Adrenal gland (tissue), 12 donors: ENCODE results near the gene CKAP4. TPM values are rescaled to one million over a fixed set of nuclear protein-coding genes. Genes with fewer than 3 reads are reported as not detected.

Experiments
- DNase-seq, 7 donors: peaks; one replicate each; pipeline ENCODE4 v3.0.0-alpha.2; 2019 to 2020
- H3K27ac ChIP-seq, 5 donors: fragments of 200-600 bp; sonication (generic) in 4 of 5; 1 replicate in 3 of 5; 2 replicates in 2 of 5; pipeline versions ENCODE4 v1.5.1 to v1.8.0; 2016 to 2020; ENCODE audit warnings: mild to moderate bottlenecking in 1 of 5
- H3K27me3 ChIP-seq: fragments of 200-600 bp; 2 replicates; pipeline ENCODE4 v1.8.0; 2021
- H3K36me3 ChIP-seq, 2 donors: fragments of 200-600 bp; replicated peaks in 1 of 2; 1 replicate in 1 of 2; 2 replicates in 1 of 2; pipeline versions ENCODE4 v1.5.1 to v1.8.0; 2018 to 2022
- H3K4me1 ChIP-seq, 2 donors: fragments of 200-600 bp; replicated peaks in 1 of 2; 1 replicate in 1 of 2; 2 replicates in 1 of 2; pipeline versions ENCODE4 v1.5.1 to v1.8.0; 2018 to 2021
- H3K4me3 ChIP-seq, 4 donors: fragments of 200-600 bp; sonication (generic) in 3 of 4; one replicate each; pipeline ENCODE4 v1.5.1; 2016 to 2018
- H3K9me3 ChIP-seq, 3 donors: fragments of 200-600 bp; sonication (generic) in 1 of 3; replicated peaks in 1 of 3; 1 replicate in 2 of 3; 2 replicates in 1 of 3; pipeline versions ENCODE4 v1.5.1 to v1.8.0; 2016 to 2021
- POLR2A ChIP-seq, 2 donors: fragments of 450-650 bp; IDR thresholded peaks; one replicate each; pipeline ENCODE4 v1.6.1; 2017; ENCODE audit warnings: antibody characterized with exemption in 2 of 2, mild to moderate bottlenecking in 2 of 2, moderate library complexity in 1 of 2
- WGBS, 4 donors: extraction: QIAGEN DNeasy Blood & Tissue Kit in 2 of 4; methylation state at CpG; one replicate each; pipeline versions ENCODE4 v1.1.5 to v1.1.7; 2013 to 2017; 5-methylcytosine and 5-hydroxymethylcytosine counted together
- intact Hi-C, 2 donors: fragments of 100-400 bp; cut with DNase I; formaldehyde crosslinking; loops; one replicate each; pipeline versions ENCODE4 v1.14.1 to v1.15.0; 2022 to 2023
- polyA plus RNA-seq, 3 donors: library from polyadenylated mRNA; stranded (reverse); fragments of 200-250 nt in 2 of 3; fragments of 350-450 nt in 1 of 3; fragmentation: Illumina TruSeq in 1 of 3; extraction: RNeasy Lipid Tissue Mini Kit (QIAGEN cat#74804) in 1 of 3; gene quantifications; one replicate each; pipeline ENCODE4 v1.2.3, GENCODE V29; 2013 to 2014
- total RNA-seq, 9 donors: library from RNA; depleted of rRNA in 4 of 9; stranded (reverse); fragments of >200 nt in 4 of 9; fragments of 120-200 nt in 1 of 9; fragmentation: NEBNext Ultra II Directional in 1 of 9; extraction: Animal tissue kit (Norgen Biotek cat#: 25700) in 1 of 9; gene quantifications; one replicate each; pipeline versions ENCODE4 v1.1.0 to v1.2.4, GENCODE V29; 2013 to 2023
- TF ChIP-seq, protein P1 (sequence below), 6 experiments: fragments of 450-650 bp in 4 of 6; fragments of 200-600 bp in 2 of 6; sonication (generic) in 1 of 6; IDR thresholded peaks; 1 replicate in 5 of 6; 2 replicates in 1 of 6; pipeline versions ENCODE4 v1.5.1 to v1.8.0; 2016 to 2021; ENCODE audit warnings: antibody characterized with exemption in 6 of 6, mild to moderate bottlenecking in 2 of 6, moderate library complexity in 1 of 6
- donor health status: healthy with polysubstance abuse.
- donor health status: Bipolar disorder and iron deficiency.
- donor health status: DM: yes; HTN: yes; CAD: no.
- donor health status: DM: no; HTN: no; CAD: no.
- donor health status: DM: no; HTN: no; CAD: no.
- donor health status: DM: yes; HTN: yes; CAD: no.

The CKAP4 gene
- total and polyA plus RNA-seq, 12 donors: 11.0 to 101 (median 84.7) TPM

- TF ChIP-seq POLR2A (IDR thresholded peaks at IDR 0.05): no peak
- TF ChIP-seq, protein P1, sequence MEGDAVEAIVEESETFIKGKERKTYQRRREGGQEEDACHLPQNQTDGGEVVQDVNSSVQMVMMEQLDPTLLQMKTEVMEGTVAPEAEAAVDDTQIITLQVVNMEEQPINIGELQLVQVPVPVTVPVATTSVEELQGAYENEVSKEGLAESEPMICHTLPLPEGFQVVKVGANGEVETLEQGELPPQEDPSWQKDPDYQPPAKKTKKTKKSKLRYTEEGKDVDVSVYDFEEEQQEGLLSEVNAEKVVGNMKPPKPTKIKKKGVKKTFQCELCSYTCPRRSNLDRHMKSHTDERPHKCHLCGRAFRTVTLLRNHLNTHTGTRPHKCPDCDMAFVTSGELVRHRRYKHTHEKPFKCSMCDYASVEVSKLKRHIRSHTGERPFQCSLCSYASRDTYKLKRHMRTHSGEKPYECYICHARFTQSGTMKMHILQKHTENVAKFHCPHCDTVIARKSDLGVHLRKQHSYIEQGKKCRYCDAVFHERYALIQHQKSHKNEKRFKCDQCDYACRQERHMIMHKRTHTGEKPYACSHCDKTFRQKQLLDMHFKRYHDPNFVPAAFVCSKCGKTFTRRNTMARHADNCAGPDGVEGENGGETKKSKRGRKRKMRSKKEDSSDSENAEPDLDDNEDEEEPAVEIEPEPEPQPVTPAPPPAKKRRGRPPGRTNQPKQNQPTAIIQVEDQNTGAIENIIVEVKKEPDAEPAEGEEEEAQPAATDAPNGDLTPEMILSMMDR (IDR thresholded peaks at IDR 0.05): no peak
- DNase-seq: no peak
- Histone ChIP-seq H3K36me3 (no peaks in the 10 kb centered on the region), H3K4me3 (no peak overlapping the region), H3K27ac (peak overlapping the region in 4 of 5 donors; percentile 93 to 100 (median 98)), H3K27me3 (no peaks in the 10 kb centered on the region), H3K9me3 (no peaks in the 10 kb centered on the region), H3K4me1 (peaks cover 19 to 42% of the 10 kb centered on the region in 2 donors)
- intact Hi-C loops: no loop called here
- 54 to 69% (median 61%) methylated on average over 5 of the region's 5 CpGs for WGBS, 4 donors
Observed at GRCh38 chr12:106249411-106250135, 1.8 kb upstream of the CKAP4 start.

DNA sequence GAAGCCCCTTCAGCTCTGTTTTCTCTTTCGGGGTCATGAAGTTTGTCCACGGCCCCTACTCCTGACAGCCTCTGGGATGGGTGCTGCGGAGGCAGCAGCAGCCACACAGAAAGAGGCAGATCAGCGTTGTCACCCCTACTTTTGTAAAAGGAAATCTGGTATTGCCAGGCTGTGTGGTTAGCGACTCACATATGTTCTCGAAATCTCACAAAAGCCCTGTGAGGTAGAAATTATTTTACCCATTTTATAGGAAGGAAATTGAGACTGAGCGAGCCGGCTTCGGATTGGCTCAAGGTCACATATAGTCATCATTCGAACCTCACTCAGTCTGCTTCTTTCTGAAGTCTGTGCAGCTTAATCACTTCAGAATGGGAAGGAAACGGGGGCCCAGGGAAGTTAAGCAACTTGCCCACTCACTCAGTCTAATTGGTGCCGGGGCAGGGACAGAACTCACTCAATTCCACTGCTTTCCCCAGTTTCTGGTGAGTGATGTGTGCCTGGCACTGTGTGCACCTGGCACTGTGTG is 1.1 kb upstream of the CKAP4 start:
- WGBS, 4 donors: 12 to 18% (median 14%) methylated on average over 9 to 12 of the region's 12 CpGs
- Histone ChIP-seq H3K4me3 (peak overlapping the region in 3 of 4 donors; percentile 0 to 99 (median 75)), H3K9me3 (no peaks in the 10 kb centered on the region), H3K36me3 (no peaks in the 10 kb centered on the region), H3K4me1 (peaks cover 24 to 49% of the 10 kb centered on the region in 2 donors), H3K27ac (peak overlapping the region; percentile 59 to 100 (median 97)), H3K27me3 (no peaks in the 10 kb centered on the region)
- TF ChIP-seq, protein P1 (IDR thresholded peaks at IDR 0.05): no peak
- peak in 1 of 2 donors; percentile 8 for TF ChIP-seq POLR2A (IDR thresholded peaks at IDR 0.05)
- peak in 4 of 7 donors; percentile 28 to 48 (median 39) for DNase-seq
- intact Hi-C loops: no loop called here

- intact Hi-C loops: no loop called here
- peak; percentile 65 to 83 (median 75) for DNase-seq
- WGBS, 4 donors: 0 to 2% (median 0%) methylated on average over 6 to 36 of the region's 36 CpGs
- Histone ChIP-seq H3K27me3 (no peaks in the 10 kb centered on the region), H3K4me3 (peak overlapping the region; percentile 0 to 99 (median 47)), H3K9me3 (no peaks in the 10 kb centered on the region), H3K36me3 (no peaks in the 10 kb centered on the region), H3K4me1 (peaks cover 25 to 53% of the 10 kb centered on the region in 2 donors), H3K27ac (peak overlapping the region; percentile 59 to 100 (median 97))
- TF ChIP-seq, protein P1 (IDR thresholded peaks at IDR 0.05): no peak
- TF ChIP-seq POLR2A (IDR thresholded peaks at IDR 0.05): peak in 1 of 2 donors; percentile 14
Observed at GRCh38 chr12:106248312-106248845, 559 bp upstream of the CKAP4 start.

- H3K4me1 ChIP-seq: peaks cover 29 to 55% of the 10 kb centered on the region in 2 donors
- no peak for TF ChIP-seq POLR2A (IDR thresholded peaks at IDR 0.05)
- TF ChIP-seq, protein P1 (IDR thresholded peaks at IDR 0.05): peak in 2 of 6 experiments; percentile 21 to 32
- intact Hi-C loops: no loop called here
- H3K9me3 ChIP-seq: no peaks in the 10 kb centered on the region
- DNase-seq: peak; percentile 67 to 80 (median 74)
- 0 to 33% (median 2%) methylated on average over 2 to 71 of the region's 71 CpGs for WGBS, 4 donors
- no peaks in the 10 kb centered on the region for H3K27me3 ChIP-seq
- H3K4me3 ChIP-seq: peak overlapping the region; percentile 41 to 99 (median 77)
- H3K36me3 ChIP-seq: no peaks in the 10 kb centered on the region
- H3K27ac ChIP-seq: peak overlapping the region; percentile 74 to 100 (median 97)
Observed at GRCh38 chr12:106246891-106247673, 738 bp downstream of the CKAP4 start.
